ENCODE data around the gene CTF1.

DNA sequence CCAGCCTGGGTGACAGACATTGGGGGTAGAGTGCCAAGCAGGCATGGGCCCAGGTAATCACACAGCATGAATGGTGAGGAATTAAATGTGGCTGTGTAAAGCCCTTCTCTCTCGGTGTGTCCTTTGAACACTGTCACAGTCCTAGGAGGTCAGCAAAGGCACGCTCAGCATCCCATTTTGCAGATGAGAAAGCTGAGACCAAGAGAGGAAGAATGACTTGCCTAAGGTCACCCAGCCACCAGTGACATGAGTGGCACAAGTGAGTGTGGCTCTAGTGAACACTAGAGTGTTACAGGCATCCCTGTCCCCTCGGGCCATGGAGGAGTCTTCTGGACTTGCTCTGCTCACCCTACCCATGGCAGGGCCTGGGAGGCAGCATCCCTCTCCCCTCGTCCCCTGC, 10.7 kb downstream of the CTF1 start:
- TF ChIP-seq YY1 (IDR thresholded peaks at IDR 0.05; ENCODE audit: insufficient read depth, insufficient read length): no peak
- TF ChIP-seq SUZ12 (IDR thresholded peaks at IDR 0.05; ENCODE audit: extremely low read depth, insufficient read depth, insufficient read length): no peak

Data from NT2/D1 (cell line).